Placental pericyte (primary cell): Measurements from ENCODE around the gene ZCCHC14. TPM values are rescaled to one million over a fixed set of nuclear protein-coding genes. Genes with fewer than 3 reads are reported as not detected.

Experiments used
- total RNA-seq: library from RNA; depleted of rRNA; stranded (reverse); fragments of >200 nt; gene quantifications from 2 replicates; pipeline ENCODE4 v1.2.3, GENCODE V29; 2012

The ZCCHC14 gene
- total RNA-seq: 10.9 and 12.2 TPM in 2 replicates

DNA sequence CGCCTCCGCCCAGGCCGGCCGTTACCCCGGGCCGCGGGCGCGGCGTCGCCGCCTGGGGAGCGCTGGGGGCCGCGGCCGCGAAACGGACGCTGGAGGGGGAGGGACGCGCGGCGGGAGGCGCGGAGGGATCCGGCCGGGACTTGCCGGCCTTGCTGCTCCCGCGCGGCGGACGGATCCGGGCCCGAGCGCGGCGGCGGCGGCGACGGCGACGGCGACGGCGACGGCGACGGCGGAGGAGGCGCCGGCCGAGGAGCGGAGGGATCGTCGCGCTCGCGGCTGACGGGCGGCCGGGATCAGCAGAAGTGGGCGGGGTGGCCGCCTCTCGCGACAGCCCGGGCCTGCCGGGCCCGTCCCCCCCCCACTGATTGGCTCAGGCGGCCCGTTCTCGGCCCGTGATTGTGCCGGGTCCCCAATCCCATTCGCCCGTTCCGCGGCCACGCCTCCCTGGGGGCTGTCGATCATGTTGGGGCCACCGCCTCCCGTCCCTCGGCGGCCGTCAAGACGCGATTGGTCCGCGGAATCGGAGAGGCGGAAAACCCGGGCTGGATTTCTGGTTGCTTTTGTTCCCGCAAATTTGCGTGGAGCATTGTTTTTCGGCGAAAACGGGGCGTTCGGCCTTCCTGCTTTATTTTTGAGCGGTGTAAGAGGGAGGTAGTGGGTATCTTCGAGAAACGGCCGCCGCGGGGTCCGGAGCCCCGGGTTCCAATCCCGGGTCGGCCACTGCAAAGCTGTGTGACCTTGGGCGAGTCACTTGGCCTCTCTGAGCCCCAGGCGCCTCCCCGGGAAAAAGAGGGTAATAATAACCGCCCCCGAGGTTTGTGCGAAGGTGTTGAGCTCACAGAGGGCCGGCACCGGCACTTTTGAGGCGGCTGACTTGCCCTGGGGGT is at the start of gene ZCCHC14:
ZCCHC14 (minus strand) TSS at position 304 of the 887 bp plus-strand sequence. CDS start 786 bp downstream, outside the sequence.

GRCh38 chr16:87391950-87392820 is 100.6 kb downstream of the ZCCHC14 start, which contains the start of gene MAP1LC3B:
TSS of gene MAP1LC3B (plus strand) at chr16:87392336. CDS start at chr16:87392428, 92 bp downstream.

GRCh38 chr16:87383505-87384161 is 109.2 kb downstream of the ZCCHC14 start, which contains the start of gene FBXO31:
TSS of gene FBXO31 (minus strand) at chr16:87383776. CDS start at chr16:87383744, 32 bp downstream.

Other genes with a start within 250 kb of the ZCCHC14 start
- 2.4 and 4.4 TPM in 2 replicates for gene C16orf95, start 175.6 kb downstream of the ZCCHC14 start, total RNA-seq
- 21.9 and 31.6 TPM in 2 replicates for gene FBXO31, start 109.2 kb downstream of the ZCCHC14 start, total RNA-seq
- gene MAP1LC3B, start 100.7 kb downstream of the ZCCHC14 start, total RNA-seq: 38.1 and 87.3 TPM in 2 replicates
- not detected in 2 replicates for gene JPH3, start 109.5 kb upstream of the ZCCHC14 start, total RNA-seq